ENCODE measurements around the gene GABRG3.

Gene GABRG3

GRCh38 chr15:26935322-26935721 lies 35.7 kb upstream of the GABRG3 start:
- no peak overlapping the region for H3K27ac ChIP-seq (ENCODE audit: low read depth, low read length)

GRCh38 chr15:26936502-26936901 lies 34.5 kb upstream of the GABRG3 start:
- Histone ChIP-seq H3K27ac (ENCODE audit: low read depth, low read length) (no peak overlapping the region), H4K20me1 (ENCODE audit: low read depth, low read length) (no peaks in the 10 kb centered on the region), H3F3A (ENCODE audit: insufficient read depth) (no peaks in the 10 kb centered on the region), H3K4me2 (ENCODE audit: low read depth, low read length, poor library complexity, severe bottlenecking) (no peak overlapping the region), H3K9ac (ENCODE audit: low read length) (no peak overlapping the region), H3K79me2 (ENCODE audit: insufficient read depth, low read length) (no peaks in the 10 kb centered on the region), H3K9me2 (replicated peaks; ENCODE audit: insufficient read depth, low read length) (no peaks in the 10 kb centered on the region), H2AFZ (ENCODE audit: low read depth, low read length, severe bottlenecking) (no peak overlapping the region), H3K4me3 (ENCODE audit: insufficient read depth, low read length, poor library complexity, severe bottlenecking) (no peak overlapping the region), H3K36me3 (ENCODE audit: low read length) (no peaks in the 10 kb centered on the region), H3K27me3 (ENCODE audit: low read length) (no peaks in the 10 kb centered on the region), H3K9me3 (ENCODE audit: insufficient read depth, low read length) (no peaks in the 10 kb centered on the region)
- TF ChIP-seq EZH2phosphoT487 (conservative IDR thresholded peaks at IDR 0.05; ENCODE audit: low read length) (no peak), CTCF (IDR thresholded peaks at IDR 0.05; ENCODE audit: insufficient read depth, low read length, poor library complexity, severe bottlenecking) (no peak)

More at GRCh38 chr15:26935322-26935721, 35.7 kb upstream of the GABRG3 start:
- no peaks in the 10 kb centered on the region for H3K79me2 ChIP-seq (ENCODE audit: insufficient read depth, low read length)
- no peaks in the 10 kb centered on the region for H3F3A ChIP-seq (ENCODE audit: insufficient read depth)
- no peaks in the 10 kb centered on the region for H4K20me1 ChIP-seq (ENCODE audit: low read depth, low read length)
- H3K9me3 ChIP-seq (ENCODE audit: insufficient read depth, low read length): no peaks in the 10 kb centered on the region
- H3K27me3 ChIP-seq (ENCODE audit: low read length): no peaks in the 10 kb centered on the region
- H3K9ac ChIP-seq (ENCODE audit: low read length): no peak overlapping the region
- H3K4me3 ChIP-seq (ENCODE audit: insufficient read depth, low read length, poor library complexity, severe bottlenecking): no peak overlapping the region
- no peak overlapping the region for H2AFZ ChIP-seq (ENCODE audit: low read depth, low read length, severe bottlenecking)
- no peaks in the 10 kb centered on the region for H3K9me2 ChIP-seq (replicated peaks; ENCODE audit: insufficient read depth, low read length)
- no peak for TF ChIP-seq CTCF (IDR thresholded peaks at IDR 0.05; ENCODE audit: insufficient read depth, low read length, poor library complexity, severe bottlenecking)
- no peak for TF ChIP-seq EZH2phosphoT487 (conservative IDR thresholded peaks at IDR 0.05; ENCODE audit: low read length)
- H3K36me3 ChIP-seq (ENCODE audit: low read length): no peaks in the 10 kb centered on the region
- H3K4me2 ChIP-seq (ENCODE audit: low read depth, low read length, poor library complexity, severe bottlenecking): no peak overlapping the region

GRCh38 chr15:26937134-26937533 lies 33.8 kb upstream of the GABRG3 start:
- no peaks in the 10 kb centered on the region for H3K27me3 ChIP-seq (ENCODE audit: low read length)
- no peak overlapping the region for H3K4me2 ChIP-seq (ENCODE audit: low read depth, low read length, poor library complexity, severe bottlenecking)
- H3K9me3 ChIP-seq (ENCODE audit: insufficient read depth, low read length): no peaks in the 10 kb centered on the region
- no peaks in the 10 kb centered on the region for H3K9me2 ChIP-seq (replicated peaks; ENCODE audit: insufficient read depth, low read length)
- no peaks in the 10 kb centered on the region for H3F3A ChIP-seq (ENCODE audit: insufficient read depth)
- no peaks in the 10 kb centered on the region for H3K36me3 ChIP-seq (ENCODE audit: low read length)
- no peak overlapping the region for H2AFZ ChIP-seq (ENCODE audit: low read depth, low read length, severe bottlenecking)
- no peaks in the 10 kb centered on the region for H4K20me1 ChIP-seq (ENCODE audit: low read depth, low read length)
- no peak for TF ChIP-seq CTCF (IDR thresholded peaks at IDR 0.05; ENCODE audit: insufficient read depth, low read length, poor library complexity, severe bottlenecking)
- no peak for TF ChIP-seq EZH2phosphoT487 (conservative IDR thresholded peaks at IDR 0.05; ENCODE audit: low read length)
- no peak overlapping the region for H3K27ac ChIP-seq (ENCODE audit: low read depth, low read length)
- H3K79me2 ChIP-seq (ENCODE audit: insufficient read depth, low read length): no peaks in the 10 kb centered on the region
- H3K9ac ChIP-seq (ENCODE audit: low read length): no peak overlapping the region
- H3K4me3 ChIP-seq (ENCODE audit: insufficient read depth, low read length, poor library complexity, severe bottlenecking): no peak overlapping the region
